ENCODE data around the gene CTNNBIP1.

The CTNNBIP1 gene

DNA sequence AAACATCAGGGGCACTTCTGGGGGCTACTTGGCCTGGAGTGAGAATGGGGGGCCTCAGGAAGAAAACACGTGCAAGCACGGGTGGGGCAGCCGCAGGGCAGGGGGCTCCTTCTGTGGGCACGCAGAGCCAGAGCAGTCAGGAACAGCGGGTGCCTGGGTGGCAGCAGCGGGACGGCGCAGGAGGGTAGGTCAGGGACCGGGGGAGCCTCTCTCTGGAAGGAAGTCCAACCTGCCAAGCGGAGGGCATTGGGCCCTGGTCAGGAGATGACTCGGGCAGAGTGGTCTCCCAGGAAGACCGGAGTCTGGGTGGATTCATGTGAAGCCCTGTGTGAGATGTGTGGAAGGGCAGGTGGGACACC lies 27.1 kb downstream of the CTNNBIP1 start:
- in situ Hi-C loops (cut with MboI; ENCODE audit: low pct_unique_long_range_greater_than_20kb, low sequenced_read_pairs): no loop called here
- no peak for DNase-seq

DNA sequence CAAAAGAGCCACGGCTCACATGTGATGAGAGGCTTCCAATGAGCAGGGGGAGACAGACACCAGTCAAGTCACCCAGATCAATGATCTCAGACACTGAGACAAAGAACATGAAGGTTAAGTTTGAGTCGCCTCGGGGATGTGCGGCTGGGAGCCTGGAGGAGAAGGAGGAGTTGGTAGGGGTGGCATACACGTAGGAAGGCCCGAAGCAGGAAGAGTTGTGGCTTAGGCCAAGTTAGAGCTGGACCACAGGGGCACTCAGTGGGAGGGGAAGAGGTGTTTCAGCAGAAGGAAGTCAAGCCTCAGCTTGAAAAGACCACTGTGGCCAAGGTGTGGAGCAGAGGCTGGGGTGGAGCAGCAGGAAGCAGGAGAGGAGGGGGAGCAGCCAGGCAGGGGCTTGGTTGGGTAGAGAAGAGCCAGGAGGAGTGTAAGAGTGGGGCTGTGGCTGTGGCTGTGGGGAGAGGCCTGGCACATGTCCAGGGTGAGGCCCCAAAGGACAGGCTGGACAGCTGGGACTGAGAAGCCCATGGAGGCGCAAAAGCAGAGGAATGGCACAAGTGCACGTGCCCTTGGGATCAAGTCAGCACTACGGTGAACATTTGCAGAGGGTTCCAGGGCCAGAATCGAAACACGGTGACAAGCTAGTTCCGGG lies 27.6 kb downstream of the CTNNBIP1 start:
- no peak for DNase-seq
- in situ Hi-C loops (cut with MboI; ENCODE audit: low pct_unique_long_range_greater_than_20kb, low sequenced_read_pairs): no loop called here

DNA sequence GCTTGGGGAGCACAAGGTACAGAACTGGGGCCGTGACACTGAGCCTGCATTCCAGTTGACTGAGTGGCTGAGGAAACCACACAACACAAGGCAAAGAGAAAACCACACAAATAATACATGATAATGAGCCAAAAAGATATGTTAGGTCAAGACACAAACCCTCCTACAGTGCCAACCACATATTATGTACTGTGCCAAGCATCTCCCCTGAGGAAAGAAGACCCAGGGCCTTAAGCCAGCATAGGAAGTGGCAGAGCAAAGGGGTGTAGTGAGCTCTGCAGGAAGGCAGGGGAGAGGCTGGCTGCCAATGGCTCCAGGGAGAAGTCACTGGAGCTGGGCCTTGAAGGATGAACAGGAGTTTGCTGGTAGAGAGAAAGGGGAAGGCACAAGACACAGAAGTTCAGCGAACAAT lies 28.2 kb downstream of the CTNNBIP1 start:
- in situ Hi-C loops (cut with MboI; ENCODE audit: low pct_unique_long_range_greater_than_20kb, low sequenced_read_pairs): no loop called here
- DNase-seq: no peak

DNA sequence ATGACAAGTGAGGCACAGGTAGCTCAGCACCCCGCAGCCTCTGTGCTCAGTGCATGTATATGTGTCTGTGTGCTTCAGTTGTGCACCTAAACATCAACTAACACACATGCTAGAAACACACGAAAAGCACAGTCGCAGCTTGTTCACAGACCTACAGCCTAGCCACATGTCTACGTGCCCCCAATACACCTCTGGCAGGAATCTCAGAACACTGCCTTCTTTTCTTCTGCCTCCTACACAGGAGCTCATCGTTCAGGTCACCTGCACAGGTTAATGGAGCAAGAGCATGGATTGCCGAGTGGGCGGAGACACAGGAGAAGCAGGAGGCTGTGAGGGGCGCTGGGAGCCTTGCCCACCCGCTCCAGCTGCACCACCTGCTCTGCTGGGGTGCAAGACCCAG lies 31.7 kb downstream of the CTNNBIP1 start:
- in situ Hi-C loops (cut with MboI; ENCODE audit: low pct_unique_long_range_greater_than_20kb, low sequenced_read_pairs): no loop called here
- no peak for DNase-seq

DNA sequence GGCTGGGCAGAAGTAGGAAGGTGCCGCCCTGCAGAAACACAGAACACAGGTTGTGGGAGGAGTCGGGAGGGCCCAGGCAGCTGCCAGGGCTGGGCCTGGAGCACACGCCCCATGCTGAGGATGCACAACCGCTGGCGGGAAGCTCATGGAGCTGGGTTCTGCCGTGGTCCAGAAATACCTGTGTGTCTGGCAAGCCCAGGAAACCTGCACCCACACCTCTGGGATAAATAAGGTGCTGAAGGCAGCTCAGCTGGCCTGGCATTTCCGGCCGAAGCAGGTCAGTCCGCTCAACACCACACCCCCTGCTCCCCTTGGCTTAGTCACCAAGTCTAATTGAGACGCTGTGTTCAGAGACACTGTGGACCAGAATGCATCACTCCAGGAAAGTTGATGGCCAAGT lies 32.1 kb downstream of the CTNNBIP1 start:
- DNase-seq: no peak
- in situ Hi-C loops (cut with MboI; ENCODE audit: low pct_unique_long_range_greater_than_20kb, low sequenced_read_pairs): no loop called here

DNA sequence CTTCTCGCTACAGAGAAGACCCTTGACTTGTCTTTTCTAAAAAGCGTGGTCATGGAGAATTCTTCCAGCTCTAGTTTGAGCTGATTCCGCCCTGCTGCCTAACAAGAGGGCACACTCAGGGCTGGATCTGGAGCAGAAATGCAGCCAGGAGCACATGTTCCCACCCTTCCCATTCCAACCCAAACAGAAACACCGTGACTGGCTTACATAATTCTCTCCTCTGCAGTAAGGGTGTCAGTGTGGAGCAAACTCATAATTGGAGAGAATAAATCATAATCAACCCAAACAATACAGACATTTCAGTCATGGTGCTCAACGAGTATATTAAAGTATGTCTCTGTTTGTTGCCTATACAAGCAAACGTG lies 34.5 kb downstream of the CTNNBIP1 start:
- in situ Hi-C loops (cut with MboI; ENCODE audit: low pct_unique_long_range_greater_than_20kb, low sequenced_read_pairs): no loop called here
- no peak for DNase-seq

DNA sequence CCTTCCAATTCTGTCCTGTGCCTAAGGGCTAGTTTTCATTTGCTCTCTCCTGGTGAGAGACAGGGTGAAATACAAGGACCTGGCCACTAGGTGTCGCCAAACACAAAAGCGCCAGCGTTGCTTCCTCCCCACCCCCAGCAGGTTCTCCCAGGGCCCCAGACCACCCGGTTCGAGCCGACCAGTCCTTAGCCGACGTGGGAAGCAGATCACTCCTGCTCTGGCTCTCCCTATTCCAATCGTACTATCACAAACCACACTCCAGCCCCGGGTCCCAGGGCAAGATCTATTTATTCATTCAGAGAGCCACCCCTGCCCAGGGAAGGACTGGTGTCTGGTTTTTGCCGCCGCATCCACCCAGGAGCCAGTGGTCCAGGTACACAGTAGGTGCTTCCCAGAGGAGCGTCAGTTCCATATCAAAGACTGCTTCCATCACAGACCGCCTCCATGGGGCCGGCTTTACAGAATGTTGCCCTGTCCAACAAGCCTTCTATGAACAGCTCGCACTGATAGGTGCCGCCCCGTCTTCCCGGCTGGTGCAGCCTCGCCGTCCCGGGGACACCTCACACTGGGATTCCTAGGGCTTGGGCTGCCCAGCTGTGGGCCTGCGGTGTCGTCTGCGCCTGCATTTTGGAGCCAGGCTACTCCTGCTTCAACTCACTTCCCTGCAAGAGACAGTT lies 35.0 kb downstream of the CTNNBIP1 start:
- DNase-seq: peak; percentile 90
- in situ Hi-C loops (cut with MboI; ENCODE audit: low pct_unique_long_range_greater_than_20kb, low sequenced_read_pairs): no loop called here

DNA sequence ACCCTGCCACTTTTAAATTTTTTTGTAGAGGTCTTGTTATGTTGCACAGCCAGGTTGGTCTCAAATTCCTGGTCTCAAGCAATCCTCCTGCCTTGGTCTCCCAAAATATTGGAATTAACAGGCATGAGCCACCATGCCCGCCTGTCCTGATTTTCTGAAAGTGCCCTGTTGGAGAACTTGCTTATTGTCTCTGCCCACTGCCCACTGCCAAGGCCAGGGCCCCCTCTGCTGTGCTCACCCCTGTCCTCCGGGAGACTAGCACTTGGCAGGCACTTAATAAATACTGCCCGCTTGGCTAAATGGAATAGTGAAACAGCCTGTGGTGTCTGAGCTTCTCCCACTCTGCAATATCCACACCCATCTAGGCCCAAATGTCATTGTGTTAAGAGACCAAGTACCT lies 35.7 kb downstream of the CTNNBIP1 start:
- in situ Hi-C loops (cut with MboI; ENCODE audit: low pct_unique_long_range_greater_than_20kb, low sequenced_read_pairs): no loop called here
- DNase-seq: no peak

DNA sequence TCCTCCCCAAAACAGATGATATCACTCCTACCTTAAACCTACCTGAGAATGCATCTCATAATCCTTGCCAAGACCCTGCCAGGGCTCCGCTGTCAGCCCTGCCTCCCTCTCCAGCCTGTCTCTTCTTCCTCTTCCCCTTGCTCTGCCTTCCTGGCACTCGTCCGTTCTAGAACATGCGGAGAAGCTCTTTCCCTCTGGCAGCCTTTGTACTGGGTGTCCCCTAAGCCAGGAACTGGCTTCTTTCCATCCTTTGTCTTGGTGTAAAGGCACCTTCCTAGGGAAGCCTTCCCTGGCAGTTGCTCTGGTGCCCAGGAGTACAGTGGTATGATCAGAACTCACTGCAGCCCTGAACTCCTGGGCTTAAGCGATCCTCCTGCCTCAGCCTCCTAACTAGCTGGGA lies 36.1 kb downstream of the CTNNBIP1 start:
- in situ Hi-C loops (cut with MboI; ENCODE audit: low pct_unique_long_range_greater_than_20kb, low sequenced_read_pairs): no loop called here
- no peak for DNase-seq

DNA sequence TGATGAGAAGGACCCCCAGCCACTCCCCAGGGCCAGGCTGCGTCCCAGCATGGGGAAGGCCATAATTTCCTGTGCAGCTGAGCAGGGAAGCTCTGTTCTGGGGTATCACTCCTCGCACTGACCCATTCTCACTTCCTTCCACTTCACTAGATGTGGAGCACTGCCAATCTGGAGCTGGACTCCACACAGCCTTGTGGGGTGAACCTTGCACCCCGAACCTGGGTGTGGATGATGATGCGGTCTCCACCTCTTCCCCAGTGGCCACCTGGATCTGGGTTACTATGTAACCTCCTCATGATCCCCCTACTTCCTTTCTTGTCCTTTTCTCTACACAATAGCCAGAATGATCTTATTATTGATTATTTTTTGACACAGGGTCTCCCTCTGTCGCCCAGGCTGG lies 36.7 kb downstream of the CTNNBIP1 start:
- no peak for DNase-seq
- in situ Hi-C loops (cut with MboI; ENCODE audit: low pct_unique_long_range_greater_than_20kb, low sequenced_read_pairs): no loop called here

DNA sequence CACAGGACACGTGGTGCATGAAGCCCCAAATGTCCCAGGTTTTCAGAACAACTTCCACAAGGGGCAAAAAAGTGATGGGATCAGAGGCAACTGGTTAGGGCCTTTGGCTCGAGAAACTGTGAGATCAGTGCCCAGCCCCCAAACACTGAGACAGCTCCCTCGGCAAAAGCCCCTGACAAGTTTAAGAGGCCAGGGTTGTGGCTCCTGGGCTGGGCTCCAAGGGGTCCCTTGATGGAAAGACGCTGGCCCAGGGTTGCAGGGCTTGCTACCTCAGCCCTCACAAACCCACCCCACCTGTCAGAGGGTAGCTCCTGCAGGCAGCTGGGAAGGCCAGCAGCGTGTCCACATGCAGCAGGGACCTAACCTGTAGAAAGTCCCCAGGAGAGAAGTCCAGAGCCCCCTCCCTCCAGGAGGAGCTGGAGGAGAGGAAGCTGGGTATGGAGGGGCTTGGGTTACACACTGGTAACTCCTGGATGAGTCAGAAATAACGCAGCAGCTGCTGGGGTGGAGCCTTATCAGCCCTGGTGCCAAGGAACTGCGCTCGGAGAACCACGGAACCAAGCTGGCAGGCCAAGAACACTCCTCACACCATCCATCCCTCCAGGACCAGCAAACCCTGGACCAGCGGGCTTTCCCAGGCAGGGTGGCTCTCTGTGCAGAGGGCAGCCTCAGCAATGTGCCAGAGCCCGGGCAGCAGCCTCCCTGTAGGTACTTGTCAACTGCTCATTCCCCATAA lies 37.5 kb downstream of the CTNNBIP1 start:
- in situ Hi-C loops (cut with MboI; ENCODE audit: low pct_unique_long_range_greater_than_20kb, low sequenced_read_pairs): no loop called here
- no peak for DNase-seq

DNA sequence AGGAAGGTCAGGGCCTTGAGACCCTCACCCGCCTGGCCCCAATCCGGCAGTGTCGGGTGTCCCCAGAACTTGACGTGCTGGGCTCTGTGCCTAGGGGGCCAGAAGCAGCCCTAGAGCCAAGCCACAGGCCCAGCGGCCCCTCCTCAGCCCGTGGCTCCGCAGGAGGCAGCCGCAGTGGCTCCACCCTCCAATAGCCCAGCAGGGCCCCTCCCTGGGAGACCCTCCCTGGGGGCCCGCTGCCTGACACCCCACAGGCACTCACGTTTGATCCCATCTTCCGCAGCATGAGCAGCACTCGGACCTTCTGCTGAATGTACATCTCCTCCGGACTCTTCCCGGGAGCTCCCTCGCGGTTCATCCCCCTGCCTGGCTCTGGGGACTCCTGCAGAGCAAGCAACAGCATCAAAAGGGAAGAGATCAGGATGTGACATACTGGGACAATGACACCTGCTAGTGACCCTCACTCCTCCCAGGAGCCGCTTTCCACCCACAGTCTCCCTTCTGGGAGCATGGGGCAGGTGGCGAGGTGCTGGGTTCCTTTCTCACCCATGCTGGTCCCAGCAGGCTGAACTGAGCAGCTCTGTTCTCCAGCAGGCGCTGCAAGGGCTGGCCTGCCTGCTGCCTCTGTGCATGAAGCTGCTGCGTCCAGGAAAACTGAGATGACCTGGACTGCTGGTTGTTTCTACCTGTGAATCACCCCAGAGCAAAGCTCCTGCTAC lies 38.2 kb downstream of the CTNNBIP1 start:
- no peak for DNase-seq
- in situ Hi-C loops (cut with MboI; ENCODE audit: low pct_unique_long_range_greater_than_20kb, low sequenced_read_pairs): no loop called here

DNA sequence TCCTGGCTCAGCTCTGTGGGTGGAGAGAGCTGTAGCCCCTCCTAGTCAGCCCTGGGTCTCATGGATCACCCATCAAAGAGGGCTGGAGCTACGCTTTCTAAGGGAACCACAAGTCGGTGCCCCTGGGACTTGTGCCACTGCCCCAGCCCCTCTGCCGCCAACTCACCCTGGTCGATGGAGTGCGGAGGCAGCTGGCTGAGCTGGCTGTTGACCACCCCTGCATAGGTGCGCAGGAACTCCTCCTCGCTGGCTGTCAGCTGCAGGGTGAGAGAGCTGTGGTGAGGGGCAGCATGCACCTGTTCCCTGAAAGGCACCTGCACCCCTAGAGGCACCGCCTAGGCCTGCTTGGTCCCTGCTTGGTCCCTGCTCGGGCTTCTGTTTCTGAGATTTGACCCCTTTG lies 39.0 kb downstream of the CTNNBIP1 start:
- in situ Hi-C loops (cut with MboI; ENCODE audit: low pct_unique_long_range_greater_than_20kb, low sequenced_read_pairs): no loop called here

DNA sequence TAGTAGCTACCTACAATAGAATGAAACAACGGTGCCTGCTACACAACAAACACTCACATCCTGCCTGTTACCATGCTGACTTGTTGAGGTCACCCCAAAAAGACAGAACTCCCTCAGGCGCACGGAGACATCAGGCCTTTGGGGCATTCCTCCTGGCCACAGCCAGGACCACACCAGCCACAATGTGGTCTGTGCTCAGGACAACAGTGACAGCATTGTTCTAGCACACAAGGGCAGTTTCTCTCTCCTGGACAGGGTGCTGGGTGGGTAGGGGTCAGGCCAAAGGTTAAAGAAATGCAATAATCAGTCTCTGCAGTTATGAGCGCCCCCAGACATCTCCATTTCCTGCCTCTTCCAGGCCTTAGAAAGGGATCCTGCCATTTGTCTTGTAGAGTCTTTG lies 39.5 kb downstream of the CTNNBIP1 start:
- in situ Hi-C loops (cut with MboI; ENCODE audit: low pct_unique_long_range_greater_than_20kb, low sequenced_read_pairs): no loop called here
- DNase-seq: no peak

More for the DNA sequence above, 39.0 kb downstream of the CTNNBIP1 start:
- DNase-seq: no peak

DNA sequence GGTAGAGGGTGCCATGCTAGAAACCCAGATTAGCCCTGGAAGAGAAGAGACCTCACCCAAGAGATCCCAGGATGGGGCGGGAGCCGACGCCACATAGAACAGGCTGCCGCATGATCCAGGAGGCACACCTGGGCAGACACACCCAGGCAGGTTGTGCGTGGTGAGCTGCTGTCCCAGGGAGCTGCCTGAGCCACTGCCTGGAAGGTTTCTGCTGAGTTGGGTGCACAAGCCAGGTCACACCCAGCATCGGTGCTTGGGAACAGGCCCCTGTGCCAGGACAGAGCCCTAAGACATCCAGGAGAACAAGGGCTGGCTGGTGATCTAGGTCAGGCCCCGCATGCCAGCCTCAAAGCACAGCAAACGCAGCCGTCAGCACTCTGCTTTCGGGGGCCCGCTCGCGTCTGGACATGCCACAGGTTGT lies 40.2 kb downstream of the CTNNBIP1 start:
- in situ Hi-C loops (cut with MboI; ENCODE audit: low pct_unique_long_range_greater_than_20kb, low sequenced_read_pairs): no loop called here
- no peak for DNase-seq

DNA sequence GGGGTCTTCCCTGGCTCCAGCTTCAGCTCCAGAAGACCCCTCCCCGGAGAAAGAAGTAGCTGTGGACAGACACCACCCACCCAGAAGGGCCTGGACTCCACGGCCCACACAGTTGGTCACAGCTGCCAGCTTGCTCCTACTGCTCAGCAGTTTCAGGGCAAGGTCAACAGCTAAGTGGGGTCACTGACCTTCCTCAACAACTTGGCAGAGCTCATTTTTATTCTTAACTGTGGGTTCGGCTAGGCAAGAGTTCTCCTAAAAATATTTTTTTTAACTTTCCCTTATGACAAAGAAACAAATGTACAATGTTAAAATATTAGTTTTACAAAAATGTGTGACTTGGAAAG lies 41.9 kb downstream of the CTNNBIP1 start:
- DNase-seq: no peak
- in situ Hi-C loops (cut with MboI; ENCODE audit: low pct_unique_long_range_greater_than_20kb, low sequenced_read_pairs): no loop called here

DNA sequence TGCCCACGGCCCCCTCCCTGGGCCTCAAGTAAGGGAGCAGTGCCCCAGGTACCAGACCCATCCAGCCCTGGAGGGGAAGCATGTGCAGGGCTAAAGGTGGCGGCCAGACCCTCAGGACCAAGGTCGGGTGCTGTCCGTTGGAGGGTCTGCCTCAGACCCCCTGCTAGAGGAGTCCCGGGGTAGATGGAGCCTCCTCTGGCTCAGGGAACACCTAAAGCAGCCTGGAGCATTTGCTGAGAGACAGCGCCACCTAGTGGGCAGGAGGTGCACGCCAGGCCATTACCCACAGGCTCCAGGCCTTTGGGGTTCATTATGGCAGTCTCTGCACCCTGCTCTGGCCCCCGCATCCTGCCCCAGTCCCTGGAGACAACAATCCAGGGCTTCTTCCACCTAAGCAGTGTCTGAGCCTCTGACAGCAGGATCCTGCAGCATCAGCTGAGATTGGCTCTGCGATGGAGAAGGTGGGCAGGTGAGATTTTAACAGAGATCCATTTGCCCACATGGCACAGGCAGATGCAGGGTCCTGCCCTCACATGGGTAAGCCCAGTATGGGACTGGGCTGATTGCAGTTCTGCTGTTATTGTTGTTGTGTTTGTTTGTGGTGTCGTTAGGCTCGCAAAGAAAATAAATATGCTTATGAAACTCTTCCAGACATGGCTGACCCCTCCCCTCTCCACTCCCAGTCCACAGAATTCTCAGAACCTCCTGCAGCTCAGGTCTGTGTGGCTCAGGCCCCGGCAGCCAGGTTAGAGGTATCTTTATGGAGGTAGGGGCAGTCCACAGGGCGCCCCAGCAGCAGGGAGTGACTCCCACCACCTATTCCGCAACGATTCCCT lies 42.4 kb downstream of the CTNNBIP1 start:
- DNase-seq: peak; percentile 81
- in situ Hi-C loops (cut with MboI; ENCODE audit: low pct_unique_long_range_greater_than_20kb, low sequenced_read_pairs): no loop called here

DNA sequence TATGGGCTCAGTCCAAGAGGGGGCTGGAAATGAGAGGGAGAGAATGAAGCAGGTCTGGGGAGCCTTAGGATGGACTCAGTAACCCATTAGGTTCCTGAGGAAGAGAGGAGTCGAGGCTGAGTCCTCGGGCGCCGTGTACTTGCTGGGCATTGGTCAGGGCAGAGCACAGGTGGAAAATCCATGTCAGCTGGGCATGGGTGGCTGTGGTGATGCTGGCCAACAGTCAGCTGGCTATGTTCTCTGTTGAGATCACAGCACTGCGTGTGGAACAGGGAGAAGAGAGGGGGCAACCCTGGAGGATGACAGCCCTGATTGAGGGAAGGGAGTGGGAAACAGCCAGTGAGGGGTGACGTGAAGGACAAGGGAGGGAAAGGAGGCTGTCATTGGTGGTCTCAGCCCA lies 43.2 kb downstream of the CTNNBIP1 start:
- in situ Hi-C loops (cut with MboI; ENCODE audit: low pct_unique_long_range_greater_than_20kb, low sequenced_read_pairs): no loop called here
- no peak for DNase-seq

DNA sequence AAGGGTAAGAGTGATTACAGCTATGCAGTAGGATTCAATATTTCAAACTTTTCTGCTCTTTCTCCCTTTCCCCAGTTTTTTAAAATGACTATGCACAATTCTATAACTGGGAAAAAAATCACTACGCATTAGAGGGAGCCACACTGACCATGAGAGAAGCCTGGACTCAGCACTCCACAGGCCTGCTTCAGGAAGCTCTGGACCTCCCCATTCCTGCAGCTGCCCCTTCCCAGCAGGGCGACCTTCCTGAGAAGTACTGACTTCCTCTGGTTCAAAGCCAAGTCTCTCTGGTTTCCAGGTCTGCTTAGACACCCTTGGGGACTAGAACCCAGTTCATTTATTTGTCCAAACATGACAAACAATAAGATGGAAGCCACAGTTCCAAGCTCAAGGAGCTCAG lies 44.3 kb downstream of the CTNNBIP1 start:
- DNase-seq: no peak
- in situ Hi-C loops (cut with MboI; ENCODE audit: low pct_unique_long_range_greater_than_20kb, low sequenced_read_pairs): no loop called here
